GM12878 (cell line): ENCODE measurements around the gene CHAD. TPM values are rescaled to one million over a fixed set of nuclear protein-coding genes. Genes with fewer than 3 reads are reported as not detected.

Experiments used
- ATAC-seq: fragments of 200-7000 bp; cut with Tn5 transposase; 3 replicates; pipeline ENCODE4 v1.9.1; 2020; ENCODE audit warnings: mild to moderate bottlenecking, moderate library complexity
- BruUV-seq: library from RNA; stranded (reverse); fragments of 400-500 nt; replicated peaks from 2 replicates; lab custom pipeline; 2021; lab: Mats Ljungman, UMichigan
- CTCF ChIA-PET: fragments of 300-600 bp; sonication (Branson Sonifier 250); formaldehyde crosslinking; extraction: SDS; loops from one replicate; lab custom pipeline; 2021; ENCODE audit warnings: inconsistent platforms; lab: Yijun Ruan, JAX
- POLR2A ChIA-PET: fragments of 350-600 bp; formaldehyde crosslinking; extraction: SDS; loops from one replicate; lab custom pipeline; 2021; ENCODE audit warnings: inconsistent platforms; lab: Charles Lee
- RAD21 ChIA-PET: fragments of 300-600 bp; sonication (Branson Sonifier 250); formaldehyde crosslinking; loops from one replicate; lab custom pipeline; 2023; ENCODE audit warnings: antibody characterized with exemption; ENCODE audit not compliant: unreplicated experiment; lab: Charles Lee
- SMC1A ChIA-PET: fragments of 300-600 bp; sonication (Branson Sonifier 250); formaldehyde crosslinking; loops from one replicate; lab custom pipeline; 2023; ENCODE audit not compliant: unreplicated experiment, uncharacterized antibody; lab: Charles Lee
- DNase-seq: peaks from one replicate; pipeline ENCODE4 v3.0.0-alpha.2; 2011; ENCODE audit warnings: low read depth, low spot score
- FAIRE-seq: peaks from 3 replicates; lab custom pipeline; 2011; peaks lifted over from hg19 to GRCh38; lab: Jason Lieb, UNC
- H2AFZ ChIP-seq: 2 replicates; pipeline ENCODE4 v1.6.0; 2011; ENCODE audit warnings: low read depth, low read length, control low read depth; ENCODE audit not compliant: control insufficient read depth
- H3K27ac ChIP-seq: 2 replicates; pipeline ENCODE4 v1.5.1; 2011; ENCODE audit warnings: control low read depth; ENCODE audit not compliant: control insufficient read depth, insufficient read depth
- H3K27me3 ChIP-seq, 2 experiments: replicated peaks in 1 of 2; 2 replicates each; pipeline versions ENCODE4 v1.6.0 to v1.6.1; 2011; ENCODE audit warnings: low read length in 1 of 2; ENCODE audit not compliant: control insufficient read depth in 2 of 2, insufficient read depth in 2 of 2
- H3K36me3 ChIP-seq, 2 experiments: 2 replicates each; pipeline ENCODE4 v1.5.1; 2011; ENCODE audit warnings: low read length in 1 of 2; ENCODE audit not compliant: control insufficient read depth in 2 of 2, insufficient read depth in 2 of 2
- H3K4me1 ChIP-seq: 2 replicates; pipeline ENCODE4 v1.6.1; 2011; ENCODE audit warnings: mild to moderate bottlenecking, low read length, moderate library complexity, mixed read lengths; ENCODE audit not compliant: control insufficient read depth, insufficient read depth
- H3K4me2 ChIP-seq: 2 replicates; pipeline ENCODE4 v1.6.0; 2011; ENCODE audit warnings: control low read depth; ENCODE audit not compliant: control insufficient read depth, insufficient read depth
- H3K4me3 ChIP-seq: fragments of 200-600 bp; sonication (generic); 2 replicates; pipeline ENCODE4 v1.5.1; 2016
- H3K79me2 ChIP-seq: 2 replicates; pipeline ENCODE4 v1.6.0; 2011; ENCODE audit warnings: low read length; ENCODE audit not compliant: control insufficient read depth, insufficient read depth
- H3K9ac ChIP-seq: 2 replicates; pipeline ENCODE4 v1.8.0; 2011; ENCODE audit warnings: low read length, control low read depth, mixed read lengths; ENCODE audit not compliant: control insufficient read depth, insufficient read depth
- H3K9me3 ChIP-seq: replicated peaks from 3 replicates; pipeline ENCODE4 v1.5.1; 2011; ENCODE audit warnings: mild to moderate bottlenecking, low read length; ENCODE audit not compliant: control insufficient read depth, insufficient read depth
- H4K20me1 ChIP-seq: 2 replicates; pipeline ENCODE4 v1.6.0; 2011; ENCODE audit not compliant: control insufficient read depth, insufficient read depth
- BCL11A ChIP-seq: IDR thresholded peaks from 2 replicates; pipeline ENCODE4 v1.6.1; 2011; ENCODE audit warnings: low read depth, low read length
- CHD2 ChIP-seq: IDR thresholded peaks from 2 replicates; pipeline ENCODE4 v1.6.1; 2011; ENCODE audit warnings: low read depth, low read length, improper control_type of control experiment, borderline replicate concordance
- IKZF1 ChIP-seq: fragments of 450-650 bp; conservative IDR thresholded peaks from 2 replicates; pipeline ENCODE4 v1.6.1; 2017; ENCODE audit warnings: antibody characterized with exemption, mild to moderate bottlenecking
- LARP7 ChIP-seq: fragments of 450-650 bp; IDR thresholded peaks from 2 replicates; pipeline ENCODE4 v1.6.1; 2017; ENCODE audit warnings: mild to moderate bottlenecking
- NKRF ChIP-seq: fragments of 450-650 bp; conservative IDR thresholded peaks from 2 replicates; pipeline ENCODE4 v1.6.1; 2017; ENCODE audit warnings: mild to moderate bottlenecking, moderate library complexity
- NR2C2 ChIP-seq: IDR thresholded peaks from 2 replicates; pipeline ENCODE4 v1.6.1; 2011; ENCODE audit warnings: borderline replicate concordance, low read depth; ENCODE audit not compliant: control insufficient read depth, insufficient read length
- POLR2A ChIP-seq: IDR thresholded peaks from 2 replicates; pipeline ENCODE4 v1.6.1; 2011; ENCODE audit warnings: low read depth, mild to moderate bottlenecking, low read length
- POU2F2 ChIP-seq: IDR thresholded peaks from 3 replicates; pipeline ENCODE4 v1.6.1; 2011; ENCODE audit warnings: low read depth, mild to moderate bottlenecking, low read length, borderline replicate concordance
- RAD51 ChIP-seq: fragments of 450-650 bp; IDR thresholded peaks from 2 replicates; pipeline ENCODE4 v1.6.1; 2016; ENCODE audit warnings: moderate library complexity, mild to moderate bottlenecking, inconsistent platforms
- SMAD1 ChIP-seq: fragments of 450-650 bp; IDR thresholded peaks from 2 replicates; pipeline ENCODE4 v1.6.1; 2018; ENCODE audit warnings: mild to moderate bottlenecking, low read depth; ENCODE audit not compliant: partially characterized antibody
- SMAD5 ChIP-seq: IDR thresholded peaks from 2 replicates; pipeline ENCODE4 v1.6.1; 2016; ENCODE audit warnings: antibody characterized with exemption, low read depth
- SREBF1 ChIP-seq: IDR thresholded peaks from 2 replicates; pipeline ENCODE4 v1.6.1; 2012; ENCODE audit warnings: mild to moderate bottlenecking, low read length
- TARDBP ChIP-seq: IDR thresholded peaks from 2 replicates; pipeline ENCODE4 v1.6.1; 2016; ENCODE audit warnings: borderline replicate concordance
- TCF7 ChIP-seq: IDR thresholded peaks from 2 replicates; pipeline ENCODE4 v1.6.1; 2014; ENCODE audit warnings: antibody characterized with exemption, borderline replicate concordance
- ZNF687 ChIP-seq: fragments of 450-650 bp; IDR thresholded peaks from 2 replicates; pipeline ENCODE4 v1.6.1; 2017; ENCODE audit warnings: mild to moderate bottlenecking, moderate library complexity
- WGBS: methylation state at CpG from one replicate; pipeline ENCODE4 v1.1.6; 2016; ENCODE audit warnings: low lambda C conversion rate; ENCODE audit not compliant: insufficient replicate concordance, insufficient coverage; ENCODE audit errors: missing lambda C conversion rate; 5-methylcytosine and 5-hydroxymethylcytosine counted together
- in situ Hi-C: fragments of 300-500 bp; cut with MboI; formaldehyde crosslinking; loops from 9 replicates; pipeline ENCODE4 v1.14.3; 2018; ENCODE audit warnings: mixed read lengths
- intact Hi-C: fragments of 100-400 bp; cut with micrococcal nuclease; formaldehyde crosslinking; loops from one replicate; pipeline ENCODE4 v1.14.2; 2022; ENCODE audit not compliant: unreplicated experiment
- polyA plus RNA-seq, 11 experiments: library from polyadenylated mRNA; depleted of rRNA in 4 of 11; unstranded in 6 of 11; stranded (reverse) in 5 of 11; fragments of >200 nt; fragmentation: Nextera tagmentation in 4 of 11; fragmentation: Illumina TruSeq in 1 of 11; extraction: Ambion mirVana in 4 of 11; extraction: Trizol in 1 of 11; gene quantifications; 1 replicate in 1 of 11; 2 replicates in 10 of 11; pipeline versions ENCODE4 v1.2.1 to v1.2.3, GENCODE V29; 2011 to 2016; ENCODE audit warnings: inconsistent platforms in 2 of 11, missing spikeins in 2 of 11, low read depth in 1 of 11
- total RNA-seq, 4 experiments: library from RNA; depleted of rRNA in 3 of 4; stranded (reverse); fragments of >200 nt in 3 of 4; fragmentation: Illumina TruSeq in 1 of 4; extraction: Trizol in 1 of 4; gene quantifications; 2 replicates each; pipeline versions ENCODE4 v1.2.1 to v1.2.3, GENCODE V29; 2013 to 2021

Gene CHAD
- total and polyA plus RNA-seq, 10 of the 15 experiments (the other 5 are each of a cell fraction or from before 2014, with no cell fraction given) = 0.06 TPM; not detected in 9

GRCh38 chr17:50432125-50432762, 36.4 kb downstream of the CHAD start:
- no peaks in the 10 kb centered on the region for H3K9me3 ChIP-seq
- ATAC-seq (no peak), DNase-seq (no peak), FAIRE-seq (no peak)
- RAD21 ChIA-PET = no interaction called here
- TF ChIP-seq RAD51 (no peak), BCL11A (no peak), IKZF1 (no peak), NR2C2 (no peak), POLR2A (no peak), TARDBP (no peak), POU2F2 (no peak), ZNF687 (no peak), CHD2 (no peak), TCF7 (no peak), SMAD5 (no peak), SMAD1 (no peak), SREBF1 (no peak), NKRF (no peak), LARP7 (no peak)
- peaks cover 2% of the 10 kb centered on the region for H3K79me2 ChIP-seq
- no TSS peak for BruUV-seq
- no peak overlapping the region for H3K4me3 ChIP-seq
- peaks cover under 1% of the 10 kb centered on the region; the same call in 1 of the 2 replicates for H3K4me1 ChIP-seq
- H2AFZ ChIP-seq = no peak overlapping the region
- no peaks in the 10 kb centered on the region for H3K27me3 ChIP-seq
- H3K4me2 ChIP-seq = no peak overlapping the region
- H3K27ac ChIP-seq = no peak overlapping the region
- intact Hi-C loops = no loop called here
- in situ Hi-C loops = no loop called here
- SMC1A ChIA-PET = interaction anchor here (1.1 to 2.8 kb wide), 3 partner anchors 11 to 41 kb away, joined by 3 to 10 read pairs (median 4); no protein-coding TSS in a partner anchor
- WGBS = 48% methylated on average over 4 of the region's 4 CpGs
- H4K20me1 ChIP-seq = no peaks in the 10 kb centered on the region
- H3K9ac ChIP-seq = no peak overlapping the region
- CTCF ChIA-PET = interaction anchor here (2.0 to 4.6 kb wide), 2 partner anchors 35 to 70 kb away, joined by 6 to 24 read pairs; partner anchors contain the start of gene LRRC59
- POLR2A ChIA-PET = interaction anchor here (1.4 kb wide), 1 partner anchor 35 kb away, joined by 4 read pairs; the partner anchor contains the start of gene LRRC59
- H3K36me3 ChIP-seq = no peaks in the 10 kb centered on the region
